Duodenal mucosa (tissue), 2 donors: ENCODE data around the gene VAV2.
"Not testable (repeated sequence)": the region's sequence is repeated elsewhere in the genome, so short reads cannot be mapped to it uniquely, and the experiment has no call there.

Experiments
- H3K27ac ChIP-seq: one replicate; pipeline ENCODE4 v1.7.0; 2013; ENCODE audit warnings: low read depth, low read length
- H3K27me3 ChIP-seq, 2 donors: one replicate each; pipeline ENCODE4 v1.7.0; 2013; ENCODE audit warnings: low read length in 2 of 2, control low read depth in 1 of 2; ENCODE audit not compliant: insufficient read depth in 2 of 2, control insufficient read depth in 1 of 2
- H3K36me3 ChIP-seq, 2 donors: one replicate each; pipeline ENCODE4 v1.7.0; 2013; ENCODE audit warnings: low read length in 2 of 2, control low read depth in 1 of 2; ENCODE audit not compliant: insufficient read depth in 2 of 2, control insufficient read depth in 1 of 2
- H3K4me1 ChIP-seq, 2 donors: one replicate each; pipeline ENCODE4 v1.7.0; 2013; ENCODE audit warnings: low read length in 2 of 2, control low read depth in 1 of 2; ENCODE audit not compliant: insufficient read depth in 2 of 2, control insufficient read depth in 1 of 2
- H3K4me3 ChIP-seq, 2 donors: one replicate each; pipeline ENCODE4 v1.7.0; 2013; ENCODE audit warnings: low read length in 2 of 2, low read depth in 1 of 2
- H3K9ac ChIP-seq, 2 donors: one replicate each; pipeline ENCODE4 v1.7.0; 2013; ENCODE audit warnings: low read length in 2 of 2, low read depth in 1 of 2
- H3K9me3 ChIP-seq, 2 donors: one replicate each; pipeline ENCODE4 v1.7.0; 2013; ENCODE audit warnings: low read length in 2 of 2, control low read depth in 1 of 2; ENCODE audit not compliant: control insufficient read depth in 1 of 2

Gene VAV2

DNA sequence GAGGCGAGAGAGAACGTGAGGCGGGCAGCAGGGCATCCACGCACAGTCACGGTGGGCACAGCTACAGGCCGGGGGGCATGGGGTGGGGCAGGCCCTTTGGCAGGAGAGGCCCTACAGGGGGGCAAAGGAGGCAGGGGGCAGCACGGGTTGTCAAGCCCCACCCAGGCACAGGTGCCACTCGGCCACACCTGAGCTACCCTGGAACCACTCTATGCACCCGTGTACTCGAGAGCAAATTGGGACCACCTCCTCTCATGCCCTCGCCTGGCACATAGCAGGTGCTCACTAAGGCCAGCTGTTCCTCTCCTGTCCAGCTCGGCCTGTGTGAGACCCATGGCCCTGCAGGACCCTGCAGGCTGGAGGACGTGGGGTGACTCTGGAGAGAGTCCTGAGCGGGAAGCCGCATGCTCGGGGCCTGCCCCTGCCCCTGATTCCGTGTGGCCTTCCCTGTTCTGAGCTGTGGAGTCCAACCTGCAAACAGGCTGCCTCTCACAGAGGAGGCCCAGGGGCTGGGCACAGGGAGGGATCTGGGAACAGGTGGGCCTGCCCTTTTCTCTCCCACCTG lies 222.5 kb downstream of the VAV2 start:
- Histone ChIP-seq H3K9me3 (peaks cover 8 to 22% of the 10 kb centered on the region in 2 donors), H3K36me3 (peaks cover 41 to 60% of the 10 kb centered on the region in 2 donors), H3K4me3 (no peak overlapping the region), H3K4me1 (no peaks in the 10 kb centered on the region), H3K9ac (no peak overlapping the region), H3K27me3 (no peaks in the 10 kb centered on the region), H3K27ac (no peak overlapping the region)

DNA sequence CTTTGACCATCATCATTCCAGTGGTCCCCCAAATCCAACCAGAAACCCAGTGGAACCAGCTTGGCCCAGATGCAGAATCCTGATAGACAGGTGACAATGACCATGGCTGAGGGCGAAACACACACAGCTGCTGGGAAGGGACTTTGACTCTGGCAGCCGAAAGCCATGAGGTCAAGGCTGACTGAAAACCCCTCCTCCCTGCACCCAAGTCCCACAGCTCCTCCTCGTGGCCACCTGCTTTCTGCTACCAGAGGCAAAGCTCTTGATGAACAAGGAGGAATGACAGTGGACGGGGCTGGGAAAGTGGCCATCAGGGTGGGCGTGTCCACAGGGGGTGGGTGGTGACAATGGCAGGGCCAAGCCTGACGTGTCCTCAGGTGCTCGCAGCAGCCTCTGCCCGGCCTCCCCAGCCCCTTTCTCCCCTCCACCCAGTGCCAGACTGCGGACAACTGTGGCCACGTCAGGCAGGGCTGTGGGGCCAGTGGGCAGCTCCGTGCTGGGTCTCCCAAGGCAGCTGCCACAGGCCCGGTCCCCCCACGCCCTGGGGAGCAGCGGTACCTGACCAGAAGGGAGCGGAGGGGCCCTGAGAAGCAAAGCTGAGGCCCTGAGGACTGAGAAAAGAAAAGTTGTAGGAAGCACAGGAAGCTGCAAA lies 223.1 kb downstream of the VAV2 start:
- H3K9me3 ChIP-seq = peaks cover 8 to 16% of the 10 kb centered on the region in 2 donors
- no peaks in the 10 kb centered on the region for H3K4me1 ChIP-seq
- H3K27me3 ChIP-seq = no peaks in the 10 kb centered on the region
- H3K4me3 ChIP-seq = no peak overlapping the region
- peaks cover 39 to 59% of the 10 kb centered on the region in 2 donors for H3K36me3 ChIP-seq
- no peak overlapping the region for H3K27ac ChIP-seq
- H3K9ac ChIP-seq = no peak overlapping the region

- Histone ChIP-seq H3K9ac (no peak overlapping the region), H3K9me3 (peaks cover 8 to 14% of the 10 kb centered on the region in 2 donors), H3K4me1 (no peaks in the 10 kb centered on the region), H3K36me3 (peaks cover 38 to 60% of the 10 kb centered on the region in 2 donors), H3K27ac (no peak overlapping the region), H3K4me3 (no peak overlapping the region), H3K27me3 (no peaks in the 10 kb centered on the region)
Measured at GRCh38 chr9:133768371-133768858, 223.7 kb downstream of the VAV2 start.

DNA sequence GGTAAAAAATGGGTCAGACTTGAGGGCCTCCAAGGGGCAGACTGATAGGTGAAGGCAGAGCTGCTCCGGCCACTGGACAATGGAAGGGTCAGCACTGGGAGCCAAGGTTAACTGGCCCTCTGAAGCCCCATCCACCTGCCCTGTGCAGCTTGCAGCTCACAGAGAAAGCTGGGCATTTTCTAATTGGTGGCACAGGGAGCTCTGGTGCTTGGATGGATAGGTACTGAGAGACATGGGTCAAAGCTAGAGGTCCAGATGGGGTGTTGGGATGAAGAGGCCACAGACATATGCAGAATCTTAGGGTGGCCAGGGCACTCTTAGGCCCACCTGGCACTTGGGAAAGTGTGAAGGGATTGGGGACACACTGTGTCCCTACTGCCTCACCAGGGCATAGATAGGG lies 224.5 kb downstream of the VAV2 start:
- H3K9ac ChIP-seq = no peak overlapping the region
- no peak overlapping the region for H3K27ac ChIP-seq
- H3K9me3 ChIP-seq = peaks cover 8 to 14% of the 10 kb centered on the region in 2 donors
- H3K4me1 ChIP-seq = no peaks in the 10 kb centered on the region
- no peaks in the 10 kb centered on the region for H3K27me3 ChIP-seq
- no peak overlapping the region for H3K4me3 ChIP-seq
- H3K36me3 ChIP-seq = peaks cover 38 to 58% of the 10 kb centered on the region in 2 donors

DNA sequence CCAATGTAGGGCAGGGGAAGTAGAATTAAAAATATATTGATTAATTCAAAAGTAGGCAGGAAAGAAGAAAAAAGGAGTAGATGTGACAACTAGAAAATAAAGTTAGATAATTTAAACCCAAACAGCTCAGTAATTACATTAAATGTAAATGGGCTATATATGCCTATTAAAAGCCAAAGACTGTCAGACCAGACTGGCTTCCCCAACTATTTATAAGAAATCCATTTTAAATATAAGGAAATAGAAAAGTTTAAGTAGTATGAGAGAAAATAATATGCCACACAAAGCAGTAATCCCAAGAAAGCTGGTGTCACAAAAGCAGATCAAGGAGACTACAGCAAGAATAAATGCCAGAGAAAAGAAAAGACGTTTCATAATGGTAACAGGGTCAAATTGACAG lies 225.1 kb downstream of the VAV2 start:
- peaks cover 38 to 58% of the 10 kb centered on the region in 2 donors for H3K36me3 ChIP-seq

DNA sequence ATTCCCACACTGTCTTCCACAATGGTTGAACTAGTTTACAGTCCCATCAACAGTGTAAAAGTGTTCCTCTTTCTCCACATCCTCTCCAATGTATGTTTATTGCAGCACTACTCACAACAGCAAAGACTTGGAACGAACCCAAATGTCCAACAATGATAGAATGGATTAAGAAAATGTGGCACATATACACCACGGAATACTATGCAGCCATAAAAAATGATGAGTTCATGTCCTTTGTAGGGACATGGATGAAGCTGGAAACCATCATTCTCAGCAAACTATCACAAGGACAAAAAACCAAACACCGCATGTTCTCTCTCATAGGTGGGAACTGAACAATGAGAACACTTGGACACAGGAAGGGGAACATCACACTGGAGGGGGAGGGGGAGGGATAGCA lies 225.9 kb downstream of the VAV2 start:
- Histone ChIP-seq H3K9me3 (peaks cover 8 to 14% of the 10 kb centered on the region in 2 donors), H3K36me3 (peaks cover 38 to 50% of the 10 kb centered on the region in 2 donors)
- H3K4me1 ChIP-seq, H3K9ac ChIP-seq, H3K4me3 ChIP-seq, H3K27ac ChIP-seq, H3K27me3 ChIP-seq: not testable (repeated sequence)

More for the DNA sequence above, 225.1 kb downstream of the VAV2 start:
- H3K4me1 ChIP-seq = no peaks in the 10 kb centered on the region
- H3K4me3 ChIP-seq = no peak overlapping the region
- H3K9me3 ChIP-seq = peaks cover 8 to 14% of the 10 kb centered on the region in 2 donors
- no peak overlapping the region for H3K27ac ChIP-seq
- H3K27me3 ChIP-seq = no peaks in the 10 kb centered on the region
- no peak overlapping the region for H3K9ac ChIP-seq

DNA sequence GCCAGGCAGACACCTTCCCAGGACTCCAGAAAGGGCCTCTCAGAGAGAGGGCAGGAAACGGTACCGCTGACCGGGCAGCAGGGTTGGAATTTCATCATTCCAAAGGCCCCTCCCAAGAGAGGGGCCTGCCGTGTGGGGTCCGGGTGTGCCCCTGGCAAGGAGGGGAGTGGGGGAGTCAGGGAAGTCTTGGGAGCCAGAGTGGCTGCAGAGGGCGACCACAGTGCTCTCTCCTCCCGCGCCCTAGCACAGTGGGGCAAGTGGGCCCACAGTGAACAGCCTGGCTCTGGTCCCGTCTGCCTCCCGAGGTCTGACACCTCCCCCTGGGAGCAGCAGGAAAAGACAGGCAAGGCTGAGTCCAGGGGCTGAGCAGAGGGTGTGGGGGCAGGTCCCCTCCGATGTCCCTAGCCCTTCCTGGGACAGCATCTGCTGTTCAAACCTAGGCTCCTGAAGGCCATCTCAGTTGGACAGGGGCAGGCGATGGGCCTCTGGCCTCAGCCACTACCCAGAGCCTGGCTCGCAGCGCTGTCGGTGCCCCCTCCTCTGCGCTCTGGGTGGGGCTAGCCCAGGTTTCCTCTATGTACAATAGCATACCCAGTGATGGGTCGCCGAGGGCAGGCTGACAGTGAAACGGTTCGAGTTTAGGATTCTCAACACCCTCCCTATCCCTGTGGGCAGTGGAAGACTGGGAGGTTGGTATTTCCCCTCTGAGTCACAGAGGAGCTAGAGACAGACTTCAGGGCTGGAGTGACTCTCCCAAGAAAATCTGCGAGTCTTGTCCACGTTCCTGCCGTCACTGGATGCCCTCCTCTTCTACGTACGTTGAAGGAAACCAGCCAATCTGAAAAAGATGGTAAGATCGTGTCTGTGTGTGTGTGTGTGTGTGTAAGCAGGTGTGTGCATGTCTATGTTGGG lies 228.6 kb downstream of the VAV2 start:
- no peaks in the 10 kb centered on the region for H3K27me3 ChIP-seq
- peaks cover 26 to 31% of the 10 kb centered on the region in 2 donors for H3K36me3 ChIP-seq
- H3K27ac ChIP-seq = no peak overlapping the region
- peaks cover 8 to 14% of the 10 kb centered on the region in 2 donors for H3K9me3 ChIP-seq
- H3K9ac ChIP-seq = no peak overlapping the region
- H3K4me3 ChIP-seq = no peak overlapping the region
- H3K4me1 ChIP-seq = no peaks in the 10 kb centered on the region

DNA sequence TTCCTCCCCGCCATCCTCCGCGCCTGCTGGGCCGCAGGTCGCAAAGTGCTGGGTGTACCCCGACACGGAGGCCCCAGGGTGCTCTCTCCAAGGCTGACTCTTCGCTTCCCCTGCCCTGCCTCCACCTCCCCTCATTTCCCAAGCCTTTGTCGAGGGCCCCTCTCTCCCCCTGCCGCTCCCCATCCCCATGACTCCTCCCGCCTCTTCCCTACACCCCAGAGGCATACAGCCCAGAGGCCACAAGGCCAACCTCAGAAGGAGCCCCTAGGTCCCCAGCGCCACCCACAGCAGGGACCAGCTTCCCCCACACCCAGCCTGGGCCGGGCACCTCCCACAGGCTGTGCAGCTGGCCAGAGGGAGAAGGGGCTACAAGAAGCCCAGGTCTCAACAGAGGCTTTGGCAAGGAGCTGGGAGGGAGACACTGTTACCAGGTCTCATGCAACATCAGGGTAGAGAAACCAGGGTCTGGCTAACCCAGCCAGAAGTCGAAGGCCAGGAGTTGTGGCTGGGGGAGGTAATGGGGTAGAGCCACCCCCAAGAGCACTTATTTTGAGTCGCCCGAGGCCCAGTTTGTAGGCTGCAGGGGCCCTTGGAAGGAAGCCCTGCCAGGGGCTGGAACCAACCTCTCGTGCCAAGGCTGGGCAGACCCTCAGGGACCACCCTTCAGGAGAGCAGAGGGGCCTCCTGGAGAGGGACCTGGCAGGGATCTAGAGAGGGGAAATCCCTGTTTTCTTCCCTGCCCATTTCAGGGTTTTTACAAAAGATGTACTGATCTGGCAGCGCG lies 229.4 kb downstream of the VAV2 start:
- no peak overlapping the region for H3K4me3 ChIP-seq
- no peak overlapping the region for H3K9ac ChIP-seq
- H3K27ac ChIP-seq = no peak overlapping the region
- no peaks in the 10 kb centered on the region for H3K27me3 ChIP-seq
- H3K4me1 ChIP-seq = no peaks in the 10 kb centered on the region
- H3K9me3 ChIP-seq = peaks cover 6 to 10% of the 10 kb centered on the region in 2 donors
- peaks cover 17 to 23% of the 10 kb centered on the region in 2 donors for H3K36me3 ChIP-seq

DNA sequence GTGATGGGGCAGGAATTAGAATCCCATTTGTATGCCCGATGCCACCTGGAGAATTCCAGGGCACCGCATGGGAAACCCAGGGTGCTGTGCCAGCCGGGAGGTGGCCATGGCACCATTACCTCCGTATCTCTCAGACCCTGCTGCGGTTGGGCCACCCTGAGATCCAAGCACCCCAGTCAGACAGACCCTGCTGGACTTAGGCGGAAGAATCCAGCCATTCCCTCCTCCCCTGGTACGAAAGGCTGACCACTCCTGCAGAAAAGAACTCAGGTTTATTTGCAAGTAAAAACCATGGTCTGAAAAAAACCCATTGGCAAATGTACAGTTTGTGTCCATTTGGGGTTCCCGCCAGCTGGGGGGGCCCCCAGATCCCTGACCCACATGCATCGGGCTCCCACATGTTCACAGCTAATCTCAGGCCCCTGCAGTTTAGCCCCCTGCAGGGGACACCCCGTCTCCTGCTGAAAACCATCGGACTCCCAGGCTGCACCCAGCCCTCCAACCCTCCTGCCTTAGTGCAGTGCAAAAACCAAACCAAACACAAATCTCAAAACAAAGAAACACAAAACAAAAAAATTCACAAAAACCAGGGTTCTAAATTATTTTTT lies 230.4 kb downstream of the VAV2 start:
- no peak overlapping the region for H3K27ac ChIP-seq
- peaks cover 0 to under 1% of the 10 kb centered on the region in 2 donors for H3K9me3 ChIP-seq
- peaks cover 9 to 16% of the 10 kb centered on the region in 2 donors for H3K36me3 ChIP-seq
- no peaks in the 10 kb centered on the region for H3K4me1 ChIP-seq
- no peak overlapping the region for H3K4me3 ChIP-seq
- H3K9ac ChIP-seq = no peak overlapping the region
- no peaks in the 10 kb centered on the region for H3K27me3 ChIP-seq
